ENCODE results near the gene MRPL45.

- TF ChIP-seq CTCF (IDR thresholded peaks at IDR 0.05; ENCODE audit: insufficient read depth, low read length, poor library complexity, severe bottlenecking) (no peak), EZH2phosphoT487 (conservative IDR thresholded peaks at IDR 0.05; ENCODE audit: low read length) (no peak)
Measured at GRCh38 chr17:38324141-38324697, 27.3 kb downstream of the MRPL45 start.
